HG02798 (cell line): Measurements from ENCODE around the gene SELENOI.
"Not testable (repeated sequence)": the region's sequence is repeated elsewhere in the genome, so short reads cannot be mapped to it uniquely, and the experiment has no call there.

Experiments
- ATAC-seq: cut with Tn5 transposase; IDR thresholded peaks from one replicate; pipeline ENCODE4 v1.9.1; 2021; ENCODE audit warnings: mild to moderate bottlenecking; ENCODE audit not compliant: unreplicated experiment, poor library complexity

The SELENOI gene

GRCh38 chr2:26345545-26346453 is at the start of gene SELENOI:
TSS of gene SELENOI (plus strand) at chr2:26346143. CDS start at chr2:26346233, 90 bp downstream.
- ATAC-seq = peak; percentile 96

- no peak for ATAC-seq
Measured at GRCh38 chr2:26297061-26297460, 48.9 kb upstream of the SELENOI start.

- no peak for ATAC-seq
Measured at GRCh38 chr2:26298286-26298637, 47.7 kb upstream of the SELENOI start.

- ATAC-seq = no peak
Measured at GRCh38 chr2:26298638-26299393, 47.1 kb upstream of the SELENOI start.

GRCh38 chr2:26299471-26300101 is 46.4 kb upstream of the SELENOI start:
- no peak for ATAC-seq

GRCh38 chr2:26300234-26300925 is 45.6 kb upstream of the SELENOI start:
- no peak for ATAC-seq

- no peak for ATAC-seq
Measured at GRCh38 chr2:26302846-26303245, 43.1 kb upstream of the SELENOI start.

- not testable (repeated sequence) for ATAC-seq
Measured at GRCh38 chr2:26305094-26305493, 40.8 kb upstream of the SELENOI start.

- ATAC-seq = no peak
Measured at GRCh38 chr2:26305540-26305939, 40.4 kb upstream of the SELENOI start.

GRCh38 chr2:26309921-26310320 is 36.0 kb upstream of the SELENOI start:
- ATAC-seq = no peak

GRCh38 chr2:26312471-26312870 is 33.5 kb upstream of the SELENOI start:
- ATAC-seq = no peak

- no peak for ATAC-seq
Measured at GRCh38 chr2:26313446-26313845, 32.5 kb upstream of the SELENOI start.

- no peak for ATAC-seq
Measured at GRCh38 chr2:26314243-26314642, 31.7 kb upstream of the SELENOI start.

GRCh38 chr2:26316041-26316440 is 29.9 kb upstream of the SELENOI start:
- ATAC-seq = no peak

- no peak for ATAC-seq
Measured at GRCh38 chr2:26316845-26317244, 29.1 kb upstream of the SELENOI start.

GRCh38 chr2:26317377-26318105 is 28.4 kb upstream of the SELENOI start:
- ATAC-seq = no peak

- no peak for ATAC-seq
Measured at GRCh38 chr2:26318950-26319349, 27.0 kb upstream of the SELENOI start.

GRCh38 chr2:26324479-26324878 is 21.5 kb upstream of the SELENOI start:
- ATAC-seq = not testable (repeated sequence)

- ATAC-seq = no peak
Measured at GRCh38 chr2:26324903-26325302, 21.0 kb upstream of the SELENOI start.

GRCh38 chr2:26325851-26326250 is 20.1 kb upstream of the SELENOI start:
- ATAC-seq = no peak
